ENCODE measurements around the gene HTRA3.

The HTRA3 gene

GRCh38 chr4:8269535-8270417 is at the start of gene HTRA3:
Gene HTRA3, plus strand, starts transcription at chr4:8269754. Its CDS starts 215 bp downstream, at chr4:8269969.
- no peak for DNase-seq (ENCODE audit: low read depth in 1 of 2, low spot score in 1 of 2)

GRCh38 chr4:8220661-8221450 is 48.7 kb upstream of the HTRA3 start:
- no peak for DNase-seq (ENCODE audit: low read depth in 1 of 2, low spot score in 1 of 2)

GRCh38 chr4:8221476-8221875 is 48.1 kb upstream of the HTRA3 start:
- no peak for DNase-seq (ENCODE audit: low read depth in 1 of 2, low spot score in 1 of 2)

GRCh38 chr4:8221985-8222384 is 47.6 kb upstream of the HTRA3 start:
- DNase-seq (ENCODE audit: low read depth in 1 of 2, low spot score in 1 of 2): no peak

GRCh38 chr4:8222609-8223388 is 46.8 kb upstream of the HTRA3 start:
- DNase-seq (ENCODE audit: low read depth in 1 of 2, low spot score in 1 of 2): no peak

GRCh38 chr4:8224267-8224974 is 45.1 kb upstream of the HTRA3 start:
- no peak for DNase-seq (ENCODE audit: low read depth in 1 of 2, low spot score in 1 of 2)

- DNase-seq (ENCODE audit: low read depth in 1 of 2, low spot score in 1 of 2): no peak
Measured at GRCh38 chr4:8224975-8225625, 44.5 kb upstream of the HTRA3 start.

GRCh38 chr4:8225706-8226443 is 43.7 kb upstream of the HTRA3 start:
- no peak for DNase-seq (ENCODE audit: low read depth in 1 of 2, low spot score in 1 of 2)

GRCh38 chr4:8227201-8227770 is 42.3 kb upstream of the HTRA3 start:
- DNase-seq (ENCODE audit: low read depth in 1 of 2, low spot score in 1 of 2): no peak

GRCh38 chr4:8227771-8228318 is 41.7 kb upstream of the HTRA3 start:
- no peak for DNase-seq (ENCODE audit: low read depth in 1 of 2, low spot score in 1 of 2)

GRCh38 chr4:8228319-8229250 is 41.0 kb upstream of the HTRA3 start:
- peak; percentile 39 to 53 for DNase-seq (ENCODE audit: low read depth in 1 of 2, low spot score in 1 of 2)

- no peak for DNase-seq (ENCODE audit: low read depth in 1 of 2, low spot score in 1 of 2)
Measured at GRCh38 chr4:8229331-8229975, 40.1 kb upstream of the HTRA3 start.

- DNase-seq (ENCODE audit: low read depth in 1 of 2, low spot score in 1 of 2): no peak
Measured at GRCh38 chr4:8230033-8230432, 39.5 kb upstream of the HTRA3 start.

- no peak for DNase-seq (ENCODE audit: low read depth in 1 of 2, low spot score in 1 of 2)
Measured at GRCh38 chr4:8230891-8231290, 38.7 kb upstream of the HTRA3 start.

GRCh38 chr4:8231551-8232049 is 38.0 kb upstream of the HTRA3 start:
- no peak for DNase-seq (ENCODE audit: low read depth in 1 of 2, low spot score in 1 of 2)

- no peak for DNase-seq (ENCODE audit: low read depth in 1 of 2, low spot score in 1 of 2)
Measured at GRCh38 chr4:8232748-8233147, 36.8 kb upstream of the HTRA3 start.

Measured in stimulated activated CD4-positive, alpha-beta T cell treated with anti-CD3 and anti-CD28 coated beads, Interleukin-15, amount 100 ng/mL, for 1 hour (primary cell).